GM12874 (cell line): ENCODE data around the gene CKAP5.

ENCODE experiments used
- CTCF ChIP-seq: IDR thresholded peaks from 2 replicates; pipeline ENCODE4 v1.5.1; 2011; ENCODE audit warnings: low read depth, mild to moderate bottlenecking, control low read depth, low read length, moderate library complexity; ENCODE audit not compliant: insufficient read depth

CKAP5 gene

DNA sequence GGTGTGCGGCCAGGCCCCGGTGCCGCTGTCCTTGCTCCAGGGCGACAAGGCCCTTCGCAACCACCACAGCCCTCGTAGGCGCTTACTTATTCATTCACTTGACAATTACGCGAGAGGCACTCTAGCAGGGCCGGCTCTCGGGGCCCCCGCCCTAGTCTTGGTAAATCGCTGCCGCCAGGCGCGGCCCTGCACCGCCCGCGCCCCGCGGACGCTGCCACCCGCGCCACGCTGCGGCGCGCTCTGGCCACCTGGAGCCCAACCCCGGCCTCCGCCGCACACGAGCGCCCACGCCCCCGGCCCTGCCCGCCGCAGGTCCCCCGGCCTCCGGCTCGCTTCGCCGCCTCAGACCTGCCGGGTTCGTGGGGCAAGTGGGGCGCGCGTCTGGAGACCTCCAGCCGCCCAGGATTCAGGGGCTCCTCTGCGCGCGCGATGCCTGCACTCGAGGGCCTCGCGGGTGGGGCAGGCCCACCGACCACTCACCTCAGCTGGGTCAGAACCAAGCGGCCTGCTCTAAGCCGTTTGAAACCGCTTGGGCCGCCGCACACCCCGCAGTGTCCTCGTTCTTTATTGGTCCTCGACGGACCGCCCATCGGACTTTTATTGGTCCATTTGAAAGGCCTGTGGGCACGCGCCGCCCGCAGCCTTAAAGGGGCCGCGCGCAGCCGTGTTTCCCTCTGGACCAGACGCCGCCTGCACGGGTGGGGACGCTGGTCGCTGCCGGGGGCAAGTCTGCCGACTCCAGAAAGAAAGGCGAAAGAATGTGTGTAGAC lies at the start of gene CKAP5:
CKAP5 (minus strand) TSS at position 541 of the 770 bp plus-strand sequence. CDS start 25,049 bp downstream, outside the sequence.
- no peak for TF ChIP-seq CTCF

DNA sequence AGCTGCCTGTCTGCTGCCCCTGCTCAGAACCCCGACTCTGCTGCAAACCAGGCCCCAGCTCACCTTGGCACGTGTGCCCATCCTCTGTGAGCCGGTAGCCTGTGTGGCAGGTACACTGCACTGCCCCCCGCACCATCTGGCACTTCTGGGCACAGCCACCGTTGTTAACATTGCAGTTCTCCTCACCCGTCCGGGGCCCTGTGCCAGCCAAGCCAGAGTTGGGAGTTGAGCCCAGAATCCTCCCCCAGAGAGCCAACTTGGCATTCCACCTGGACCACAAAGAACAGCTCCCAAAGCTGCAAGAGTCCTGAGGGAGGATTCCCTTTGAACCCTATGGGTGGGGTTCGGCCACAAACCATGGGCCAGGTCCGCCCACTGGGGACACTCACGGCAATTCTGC lies 49.7 kb upstream of the CKAP5 start:
- TF ChIP-seq CTCF = no peak

GRCh38 chr11:46894961-46895360 lies 48.9 kb upstream of the CKAP5 start:
- no peak for TF ChIP-seq CTCF

DNA sequence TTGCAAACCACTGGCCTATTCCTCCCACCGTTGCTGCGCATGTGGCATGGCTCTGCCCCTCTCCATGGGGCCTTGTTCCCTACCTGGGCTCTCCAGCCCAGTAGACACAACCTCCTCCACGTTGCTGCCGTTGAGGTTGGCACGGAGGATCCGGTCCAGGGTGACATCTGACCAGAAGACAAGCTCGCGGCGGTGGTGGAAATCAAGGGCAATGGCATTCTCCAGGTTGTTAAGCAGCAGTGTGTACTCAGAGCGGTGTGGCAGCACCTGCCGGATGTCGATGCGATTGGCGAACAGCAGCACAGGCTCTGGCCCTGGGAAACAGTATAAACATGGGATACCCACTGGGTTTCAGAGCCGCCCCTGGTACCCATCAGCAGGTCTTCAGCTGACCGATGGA lies 48.4 kb upstream of the CKAP5 start:
- TF ChIP-seq CTCF = no peak

DNA sequence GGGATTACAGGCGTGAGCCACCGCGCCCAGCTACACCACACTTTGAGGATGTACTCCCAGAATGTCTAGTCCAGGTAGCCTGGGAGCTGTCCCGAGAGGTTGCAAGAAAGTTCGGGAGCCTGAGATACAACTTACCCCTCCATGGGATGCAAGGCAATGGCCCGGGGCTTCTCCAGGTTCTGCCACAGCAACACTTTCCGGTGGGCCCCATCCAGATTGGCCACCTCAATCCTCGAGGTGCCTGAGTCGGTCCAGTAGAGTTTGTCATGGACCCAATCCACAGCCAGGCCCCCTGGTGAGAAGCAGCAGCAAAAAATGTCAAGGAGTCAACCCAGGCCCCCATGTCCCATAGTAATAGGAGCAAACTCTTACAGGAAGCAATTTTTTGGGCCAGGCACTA lies 46.8 kb upstream of the CKAP5 start:
- TF ChIP-seq CTCF = no peak

- TF ChIP-seq CTCF = no peak
Observed at GRCh38 chr11:46892109-46892508, 46.0 kb upstream of the CKAP5 start.

GRCh38 chr11:46890665-46891064 lies 44.6 kb upstream of the CKAP5 start:
- TF ChIP-seq CTCF = no peak
